ENCODE results near the gene OR10A3. TPM values are rescaled to one million over a fixed set of nuclear protein-coding genes. Genes with fewer than 3 reads are reported as not detected.

Gene OR10A3
- total and polyA plus RNA-seq, 2 of the 8 experiments (the other 6 are each of a cell fraction or from before 2014, with no cell fraction given), result not detected

DNA sequence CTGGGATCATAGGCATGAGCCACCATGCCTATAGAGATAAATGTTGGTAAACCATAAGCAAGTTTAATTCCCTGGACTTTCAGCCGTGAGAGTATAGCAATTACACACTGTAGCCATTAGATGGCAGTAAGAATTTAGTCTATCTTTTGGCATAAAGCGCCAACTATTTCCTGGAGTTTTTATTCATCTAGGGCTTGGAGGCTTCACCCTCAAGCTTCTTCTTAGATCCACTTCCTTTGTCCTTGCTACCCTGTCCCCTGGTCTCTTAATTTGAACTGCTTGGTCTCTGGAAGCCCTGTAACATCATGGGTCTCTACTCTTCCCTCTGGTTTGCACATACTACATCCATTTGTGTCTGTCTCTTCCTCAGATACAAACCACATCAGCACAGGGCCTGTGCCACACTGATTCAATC lies 48.7 kb downstream of the OR10A3 start:
- Histone ChIP-seq H2BK12ac (ENCODE audit: low read depth, low read length) (no peak overlapping the region), H2BK20ac (ENCODE audit: low read length) (no peak overlapping the region), H3K36me3 (ENCODE audit: control insufficient read depth in 2 of 4, insufficient read depth in 4 of 4, low read length in 3 of 4) (no peaks in the 10 kb centered on the region), H2BK5ac (ENCODE audit: low read depth, low read length) (peak overlapping the region; percentile 60; the same call in 1 of the 2 replicates), H3K4ac (replicated peaks; ENCODE audit: insufficient read length, low read depth, low read length) (no peak overlapping the region), H3K79me1 (ENCODE audit: low read depth, low read length) (no peaks in the 10 kb centered on the region; the same call in 1 of the 2 replicates), H3K23ac (ENCODE audit: insufficient read length) (no peak overlapping the region), H2AK5ac (ENCODE audit: low read depth, low read length) (no peak overlapping the region), H3K9me3 (ENCODE audit: insufficient read depth in 2 of 2, low read depth in 1 of 2, low read length in 1 of 2) (no peaks in the 10 kb centered on the region), H3K23me2 (ENCODE audit: low read depth, low read length) (no peaks in the 10 kb centered on the region; the same call in 1 of the 2 replicates), H2BK15ac (ENCODE audit: low read length) (no peak overlapping the region), H2AFZ (ENCODE audit: low read length) (peak overlapping the region; percentile 98), H3K4me3 (ENCODE audit: extremely low read depth in 1 of 4, insufficient read depth in 2 of 4, low read depth in 3 of 4, low read length in 4 of 4) (no peak overlapping the region), H3K4me2 (ENCODE audit: insufficient read depth in 1 of 2, low read depth in 2 of 2, low read length in 2 of 2) (no peak overlapping the region), H3K27me3 (replicated peaks in 1 of 4; ENCODE audit: control insufficient read depth in 3 of 4, extremely low read depth in 1 of 4, insufficient read depth in 3 of 4, low read length in 3 of 4) (peaks cover 0 to 1% (median 0%) of the 10 kb centered on the region in 4 experiments; a peak in 2 of 7 replicates), H3K14ac (ENCODE audit: insufficient read length) (no peak overlapping the region), H4K5ac (ENCODE audit: insufficient read length, low read depth, low read length) (no peak overlapping the region), H3K27ac (ENCODE audit: low read depth, low read length) (no peak overlapping the region), H4K8ac (ENCODE audit: extremely low read depth, insufficient read depth, low read length) (no peak overlapping the region), H4K20me1 (replicated peaks in 1 of 2; ENCODE audit: control insufficient read depth in 1 of 2, insufficient read depth in 2 of 2, low read length in 2 of 2) (no peaks in the 10 kb centered on the region), H3K79me2 (ENCODE audit: control insufficient read depth in 1 of 2, insufficient read depth in 2 of 2, low read length in 2 of 2) (no peaks in the 10 kb centered on the region), H2BK120ac (replicated peaks; ENCODE audit: low read depth, low read length) (no peak overlapping the region), H3K56ac (replicated peaks; ENCODE audit: insufficient read length, low read depth, low read length) (no peak overlapping the region), H3K18ac (ENCODE audit: extremely low read depth, low read length) (no peak overlapping the region), H3K9ac (replicated peaks in 1 of 4; ENCODE audit: extremely low read depth in 1 of 4, low read depth in 3 of 4, low read length in 3 of 4) (no peak overlapping the region), H3K4me1 (replicated peaks in 1 of 4; ENCODE audit: control insufficient read depth in 3 of 4, insufficient read depth in 4 of 4, low read length in 3 of 4) (0 out of 7 replicates have a peak, but pooled peaks cover 0 to 2% (median 0%) of the 10 kb centered on the region in 4 experiments), H4K91ac (replicated peaks; ENCODE audit: insufficient read length, low read length) (no peak overlapping the region)
- DNase-seq (ENCODE audit: low read depth in 1 of 2, low spot score in 2 of 2) (no peak), FAIRE-seq (peak; percentile 94)
- WGBS, 2 experiments (ENCODE audit: extremely low coverage in 1 of 2, insufficient coverage in 1 of 2, insufficient read length in 1 of 2, insufficient replicate concordance in 2 of 2, low coverage in 1 of 2, low lambda C conversion rate in 2 of 2, missing lambda C conversion rate in 1 of 2), result 21% methylated on average over 2 of the region's 2 CpGs; no CpG with 5 or more reads in 1 of the 2 experiments
- ChIA-PET CTCF (ENCODE audit: partially characterized antibody) (interaction anchor here (0.7 to 8.0 kb wide), 38 partner anchors 9 to 321 kb away, joined by 3 to 106 read pairs (median 4); partner anchors contain the start of genes EIF3F and NLRP10), POLR2A (ENCODE audit: partially characterized antibody) (interaction anchor here (0.8 to 2.8 kb wide), 6 partner anchors 10 to 207 kb away, joined by 3 to 24 read pairs (median 6); partner anchors contain the start of gene EIF3F)
- TF ChIP-seq KDM1A (IDR thresholded peaks at IDR 0.05; ENCODE audit: borderline replicate concordance, low read length), result no peak
- TF ChIP-seq, protein P1, sequence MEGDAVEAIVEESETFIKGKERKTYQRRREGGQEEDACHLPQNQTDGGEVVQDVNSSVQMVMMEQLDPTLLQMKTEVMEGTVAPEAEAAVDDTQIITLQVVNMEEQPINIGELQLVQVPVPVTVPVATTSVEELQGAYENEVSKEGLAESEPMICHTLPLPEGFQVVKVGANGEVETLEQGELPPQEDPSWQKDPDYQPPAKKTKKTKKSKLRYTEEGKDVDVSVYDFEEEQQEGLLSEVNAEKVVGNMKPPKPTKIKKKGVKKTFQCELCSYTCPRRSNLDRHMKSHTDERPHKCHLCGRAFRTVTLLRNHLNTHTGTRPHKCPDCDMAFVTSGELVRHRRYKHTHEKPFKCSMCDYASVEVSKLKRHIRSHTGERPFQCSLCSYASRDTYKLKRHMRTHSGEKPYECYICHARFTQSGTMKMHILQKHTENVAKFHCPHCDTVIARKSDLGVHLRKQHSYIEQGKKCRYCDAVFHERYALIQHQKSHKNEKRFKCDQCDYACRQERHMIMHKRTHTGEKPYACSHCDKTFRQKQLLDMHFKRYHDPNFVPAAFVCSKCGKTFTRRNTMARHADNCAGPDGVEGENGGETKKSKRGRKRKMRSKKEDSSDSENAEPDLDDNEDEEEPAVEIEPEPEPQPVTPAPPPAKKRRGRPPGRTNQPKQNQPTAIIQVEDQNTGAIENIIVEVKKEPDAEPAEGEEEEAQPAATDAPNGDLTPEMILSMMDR (IDR thresholded peaks at IDR 0.05; ENCODE audit: control extremely low read depth in 1 of 3, insufficient read depth in 1 of 3, low read depth in 1 of 3, low read length in 3 of 3), result peak in 2 of 3 experiments; percentile 57 to 70; a peak in 3 of 4 replicates
- TF ChIP-seq USF2 (IDR thresholded peaks at IDR 0.05; ENCODE audit: low read length), result no peak
- no peak for TF ChIP-seq ATF3 (IDR thresholded peaks at IDR 0.05; ENCODE audit: insufficient read depth, low read depth, low read length)
- no peak for TF ChIP-seq TEAD4 (IDR thresholded peaks at IDR 0.05; ENCODE audit: low read depth, low read length)
- TF ChIP-seq GABPA (IDR thresholded peaks at IDR 0.05; ENCODE audit: borderline replicate concordance, insufficient read depth, low read length), result no peak
- TF ChIP-seq NRF1 (IDR thresholded peaks at IDR 0.05; ENCODE audit: low read depth, low read length), result no peak
- TF ChIP-seq ASH2L (IDR thresholded peaks at IDR 0.05; ENCODE audit: low read length), result no peak
- TF ChIP-seq CEBPB (IDR thresholded peaks at IDR 0.05; ENCODE audit: low read depth, low read length), result no peak

Measured in H1 (cell line).